Thymus (tissue), 14 donors: ENCODE data around the gene TMEM88. TPM values are rescaled to one million over a fixed set of nuclear protein-coding genes. Genes with fewer than 3 reads are reported as not detected.
A peak's percentile ranks its signal among the peaks of the same experiment; 100 is the strongest.
"Not testable (repeated sequence)": the region's sequence is repeated elsewhere in the genome, so short reads cannot be mapped to it uniquely, and the experiment has no call there.

Experiments used
- DNase-seq, 9 donors: peaks; one replicate each; pipeline ENCODE4 v3.0.0-alpha.2; 2013; ENCODE audit warnings: low spot score in 9 of 9, low read depth in 6 of 9, missing footprints in 1 of 9
- H3K27ac ChIP-seq, 2 donors: one replicate each; pipeline ENCODE4 v1.5.1; 2013; ENCODE audit warnings: control low read depth in 1 of 2, low read depth in 1 of 2, low read length in 1 of 2, mild to moderate bottlenecking in 1 of 2, moderate library complexity in 1 of 2
- H3K27me3 ChIP-seq, 2 donors: one replicate each; pipeline ENCODE4 v1.5.1; 2013; ENCODE audit warnings: low read length in 1 of 2; ENCODE audit not compliant: control insufficient read depth in 2 of 2, insufficient read depth in 1 of 2
- H3K36me3 ChIP-seq, 2 donors: one replicate each; pipeline ENCODE4 v1.5.1; 2013; ENCODE audit warnings: low read length in 1 of 2, mild to moderate bottlenecking in 1 of 2, moderate library complexity in 1 of 2; ENCODE audit not compliant: control insufficient read depth in 2 of 2, insufficient read depth in 2 of 2
- H3K4me1 ChIP-seq, 2 donors: one replicate each; pipeline ENCODE4 v1.5.1; 2013; ENCODE audit warnings: low read length in 2 of 2; ENCODE audit not compliant: control insufficient read depth in 2 of 2, insufficient read depth in 2 of 2
- H3K4me3 ChIP-seq, 2 donors: one replicate each; pipeline ENCODE4 v1.5.1; 2013; ENCODE audit warnings: low read length in 2 of 2, control low read depth in 1 of 2, mild to moderate bottlenecking in 1 of 2
- H3K9me3 ChIP-seq, 2 donors: one replicate each; pipeline ENCODE4 v1.5.1; 2013; ENCODE audit warnings: low read length in 1 of 2, mild to moderate bottlenecking in 1 of 2; ENCODE audit not compliant: control insufficient read depth in 2 of 2, insufficient read depth in 1 of 2
- WGBS: extraction: QIAGEN DNeasy Blood & Tissue Kit; methylation state at CpG from one replicate; pipeline ENCODE4 v1.1.7; 2013; 5-methylcytosine and 5-hydroxymethylcytosine counted together
- long read RNA-seq, 10 donors: transcript quantifications; one replicate each; lab custom pipeline, GENCODE V29; 2026
- polyA plus RNA-seq: library from polyadenylated mRNA; stranded (reverse); fragments of 200-250 nt; gene quantifications from one replicate; pipeline ENCODE4 v1.2.3, GENCODE V29; 2013
- total RNA-seq: library from RNA; stranded (reverse); fragments of 120-200 nt; gene quantifications from one replicate; pipeline ENCODE4 v1.2.4, GENCODE V29; 2013
- donor health status: healthy.

Gene TMEM88
- total RNA-seq (1.6 TPM), polyA plus RNA-seq (29.1 TPM)
- long read RNA-seq, donor 1: 0 reads
- long read RNA-seq, donor 2: 0 reads
- long read RNA-seq, donor 3, partial matches to known transcripts: 0 of 4 reads
- long read RNA-seq, donor 3, other reads (novel, unspliced or antisense): 0 of 4 reads
- long read RNA-seq, donor 4, partial matches to known transcripts: 0 of 4 reads
- long read RNA-seq, donor 4, other reads (novel, unspliced or antisense): 0 of 4 reads
- long read RNA-seq, donor 5, partial matches to known transcripts: 0 of 2 reads
- long read RNA-seq, donor 5, other reads (novel, unspliced or antisense): 0 of 2 reads
- long read RNA-seq, donor 6, partial matches to known transcripts: 0 of 2 reads
- long read RNA-seq, donor 6, other reads (novel, unspliced or antisense): 0 of 2 reads
- long read RNA-seq, donor 7, partial matches to known transcripts: 0 of 2 reads
- long read RNA-seq, donor 7, other reads (novel, unspliced or antisense): 0 of 2 reads
- long read RNA-seq, donor 8, partial matches to known transcripts: 0 of 1 reads
- long read RNA-seq, donor 8, other reads (novel, unspliced or antisense): 0 of 1 reads
- long read RNA-seq, donor 9, partial matches to known transcripts: 0 of 1 reads
- long read RNA-seq, donor 9, other reads (novel, unspliced or antisense): 0 of 1 reads
- long read RNA-seq, donor 10, partial matches to known transcripts: 0 of 4 reads
- long read RNA-seq, donor 10, other reads (novel, unspliced or antisense): 0 of 4 reads

- H3K9me3 ChIP-seq: peaks cover 0 to 17% of the 10 kb centered on the region in 2 donors
- no peak within 1 kb of the TSS for H3K4me3 ChIP-seq
- no peak for DNase-seq
- H3K27me3 ChIP-seq: no peaks in the 10 kb centered on the region
- 95% methylated on average over 57 of the region's 57 CpGs for WGBS
- peak within 1 kb of the TSS in 1 of 2 donors; percentile 48 for H3K27ac ChIP-seq
- peaks cover 28 to 53% of the 10 kb centered on the region in 2 donors for H3K4me1 ChIP-seq
- peaks cover 53 to 58% of the 10 kb centered on the region in 2 donors for H3K36me3 ChIP-seq
Observed at GRCh38 chr17:7854851-7855659, at the start of gene TMEM88. Gene TMEM88 (plus strand): TSS chr17:7855066. CDS start chr17:7855075, 9 bp downstream.

DNA sequence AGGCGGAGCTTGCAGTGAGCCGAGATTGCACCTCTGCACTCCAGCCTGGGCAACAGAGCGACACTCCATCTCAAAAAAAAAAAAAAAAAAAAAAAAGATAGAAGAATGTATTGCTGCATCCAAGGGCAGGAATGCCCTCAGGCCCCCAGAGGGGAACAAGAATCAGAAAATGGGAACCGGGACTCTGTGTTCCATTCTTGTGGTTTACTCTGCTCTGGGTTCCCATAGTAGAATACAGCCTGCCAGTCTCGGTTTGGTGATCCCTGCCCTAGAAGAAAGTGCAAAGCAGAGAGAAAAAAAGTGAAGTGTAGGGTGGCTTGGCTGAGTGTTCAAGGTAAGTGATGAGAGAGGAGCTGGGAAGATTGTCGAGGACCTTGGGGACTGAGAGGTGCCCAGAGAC, 48.3 kb upstream of the TMEM88 start:
- Histone ChIP-seq H3K27me3 (peaks cover 0 to 12% of the 10 kb centered on the region in 2 donors), H3K27ac (no peak overlapping the region), H3K4me1 (no peaks in the 10 kb centered on the region), H3K9me3 (no peaks in the 10 kb centered on the region), H3K4me3 (no peak overlapping the region), H3K36me3 (no peaks in the 10 kb centered on the region)
- 90% methylated on average over 6 of the region's 6 CpGs for WGBS
- no peak for DNase-seq

GRCh38 chr17:7807206-7807605, 47.7 kb upstream of the TMEM88 start:
- 94% methylated on average over 21 of the region's 21 CpGs for WGBS
- DNase-seq: no peak

DNA sequence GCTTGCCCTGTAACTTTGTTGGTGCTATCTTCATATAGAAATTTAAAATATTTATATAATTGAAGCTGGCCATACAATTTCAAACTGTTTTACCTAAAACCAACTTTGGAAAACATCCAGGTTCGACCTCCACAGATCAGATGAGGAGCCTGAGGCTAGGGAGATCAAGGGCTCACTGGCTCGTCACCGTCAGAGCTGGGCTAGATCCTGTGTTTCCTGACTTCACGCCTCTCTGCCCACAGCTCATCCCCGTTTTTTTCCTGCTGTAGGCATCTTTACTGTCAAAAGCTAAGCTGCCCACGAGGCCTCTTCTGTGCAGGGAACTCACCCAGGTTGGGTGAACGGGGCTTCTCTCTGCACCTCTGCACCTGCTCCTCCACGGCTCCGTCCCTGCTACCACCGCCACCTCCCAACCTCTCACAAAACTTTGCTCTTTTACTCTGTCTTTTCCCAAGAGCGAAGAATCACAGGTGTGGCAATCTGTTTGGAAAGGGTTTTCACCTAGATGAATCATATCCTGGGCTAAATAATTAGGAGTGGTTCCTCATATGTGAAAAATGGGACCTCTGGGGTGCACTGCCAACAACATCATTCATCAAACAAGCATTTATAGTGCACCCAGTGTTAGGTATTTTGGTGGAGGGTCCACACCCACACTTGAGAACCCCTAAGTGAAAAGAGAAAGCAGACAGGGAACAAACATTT, 45.6 kb upstream of the TMEM88 start:
- no peaks in the 10 kb centered on the region for H3K36me3 ChIP-seq
- no peaks in the 10 kb centered on the region for H3K9me3 ChIP-seq
- 89% methylated on average over 11 of the region's 11 CpGs for WGBS
- H3K4me1 ChIP-seq: no peaks in the 10 kb centered on the region
- no peak for DNase-seq
- H3K27me3 ChIP-seq: peaks cover 0 to 8% of the 10 kb centered on the region in 2 donors
- H3K4me3 ChIP-seq: no peak overlapping the region
- no peak overlapping the region for H3K27ac ChIP-seq

More at GRCh38 chr17:7807206-7807605, 47.7 kb upstream of the TMEM88 start:
- H3K9me3 ChIP-seq: no peaks in the 10 kb centered on the region
- no peak overlapping the region for H3K4me3 ChIP-seq
- no peaks in the 10 kb centered on the region for H3K36me3 ChIP-seq
- H3K4me1 ChIP-seq: no peaks in the 10 kb centered on the region
- H3K27ac ChIP-seq: no peak overlapping the region
- peaks cover 0 to 12% of the 10 kb centered on the region in 2 donors for H3K27me3 ChIP-seq

DNA sequence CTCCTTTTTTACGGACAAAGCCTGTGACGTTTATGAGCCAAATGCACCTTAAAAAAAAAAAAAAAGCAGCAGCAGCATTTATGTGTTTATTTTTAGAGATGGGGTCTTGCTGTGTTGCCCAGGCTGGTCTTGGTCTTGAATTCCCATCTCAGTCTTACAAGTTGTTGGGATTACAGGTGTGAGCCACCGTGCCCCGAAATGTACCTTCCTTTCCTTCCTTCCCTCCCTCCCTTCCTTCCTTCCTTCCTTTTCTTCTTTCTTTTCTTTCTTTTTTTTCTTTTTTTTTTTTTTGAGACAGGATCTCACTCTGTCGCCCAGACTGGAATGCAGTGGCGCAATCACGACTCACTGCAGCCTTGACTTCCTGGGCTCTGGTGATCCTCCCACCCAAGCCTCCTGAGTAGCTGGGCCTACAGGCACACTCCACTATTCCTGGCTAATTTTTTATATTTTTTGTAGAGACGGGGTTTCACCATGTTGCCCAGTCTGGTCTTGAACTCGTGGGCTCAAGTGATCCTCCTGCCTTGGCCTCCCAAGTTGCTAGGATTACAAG, 45.0 kb upstream of the TMEM88 start:
- H3K4me1 ChIP-seq, H3K4me3 ChIP-seq, H3K27ac ChIP-seq, H3K9me3 ChIP-seq, H3K36me3 ChIP-seq, DNase-seq, H3K27me3 ChIP-seq: not testable (repeated sequence)
- 94% methylated on average over 9 of the region's 9 CpGs for WGBS

DNA sequence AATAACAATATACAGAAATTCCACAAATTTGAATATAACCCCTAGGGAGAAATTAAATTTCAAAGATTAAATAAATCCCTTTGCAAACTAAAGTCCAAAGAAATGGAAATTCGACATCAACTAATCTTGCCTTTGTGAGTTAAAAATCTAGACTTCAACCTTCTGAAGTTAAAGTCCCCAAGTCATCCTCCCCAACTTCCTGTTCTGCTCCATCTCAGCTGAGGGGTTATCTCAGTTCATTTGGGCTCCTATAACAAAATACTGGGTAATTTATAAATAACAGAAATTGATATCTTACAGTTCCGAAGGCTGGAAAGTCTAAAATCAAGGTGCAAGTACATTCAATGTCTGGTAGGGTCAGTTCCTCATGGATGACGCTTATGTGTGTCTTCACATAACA, 43.6 kb upstream of the TMEM88 start:
- H3K4me3 ChIP-seq: no peak overlapping the region
- no peaks in the 10 kb centered on the region for H3K4me1 ChIP-seq
- no peak for DNase-seq
- H3K9me3 ChIP-seq: no peaks in the 10 kb centered on the region
- no peaks in the 10 kb centered on the region for H3K36me3 ChIP-seq
- peaks cover 0 to 8% of the 10 kb centered on the region in 2 donors for H3K27me3 ChIP-seq
- no peak overlapping the region for H3K27ac ChIP-seq
- WGBS: 70% methylated on average over 3 of the region's 3 CpGs

- H3K27me3 ChIP-seq: peaks cover 0 to 6% of the 10 kb centered on the region in 2 donors
- no peak for DNase-seq
- WGBS: 93% methylated on average over 5 of the region's 5 CpGs
Observed at GRCh38 chr17:7814969-7815368, 39.9 kb upstream of the TMEM88 start.

GRCh38 chr17:7816926-7817642, 37.8 kb upstream of the TMEM88 start:
- 95% methylated on average over 10 of the region's 10 CpGs for WGBS
- Histone ChIP-seq H3K27me3 (peaks cover 0 to 6% of the 10 kb centered on the region in 2 donors), H3K4me1 (no peaks in the 10 kb centered on the region), H3K36me3 (no peaks in the 10 kb centered on the region), H3K9me3 (no peaks in the 10 kb centered on the region), H3K4me3 (no peak overlapping the region), H3K27ac (no peak overlapping the region)
- no peak for DNase-seq

More at GRCh38 chr17:7814969-7815368, 39.9 kb upstream of the TMEM88 start:
- no peak overlapping the region for H3K27ac ChIP-seq
- H3K9me3 ChIP-seq: no peaks in the 10 kb centered on the region
- H3K4me1 ChIP-seq: no peaks in the 10 kb centered on the region
- no peak overlapping the region for H3K4me3 ChIP-seq
- no peaks in the 10 kb centered on the region for H3K36me3 ChIP-seq
